T-helper 2 cell treated with Interferon-gamma antibody and Interleukin-4, amounts not matched to agents 100 ng/mL and 5 ng/mL, for 36 hours (primary cell): Measurements from ENCODE around the gene METRN. TPM values are rescaled to one million over a fixed set of nuclear protein-coding genes. Genes with fewer than 3 reads are reported as not detected.
"Not testable (repeated sequence)": the region's sequence is repeated elsewhere in the genome, so short reads cannot be mapped to it uniquely, and the experiment has no call there.

Experiments
- intact Hi-C: fragments of 100-400 bp; cut with micrococcal nuclease; formaldehyde crosslinking; loops from one replicate; pipeline ENCODE4 v1.15.1; 2023
- total RNA-seq: library from RNA; stranded (reverse); gene quantifications from 2 replicates; pipeline ENCODE4 v1.2.3, GENCODE V29; 2022

Gene METRN
- total RNA-seq, 1 donor from 2014 or later, result 10.3 TPM

DNA sequence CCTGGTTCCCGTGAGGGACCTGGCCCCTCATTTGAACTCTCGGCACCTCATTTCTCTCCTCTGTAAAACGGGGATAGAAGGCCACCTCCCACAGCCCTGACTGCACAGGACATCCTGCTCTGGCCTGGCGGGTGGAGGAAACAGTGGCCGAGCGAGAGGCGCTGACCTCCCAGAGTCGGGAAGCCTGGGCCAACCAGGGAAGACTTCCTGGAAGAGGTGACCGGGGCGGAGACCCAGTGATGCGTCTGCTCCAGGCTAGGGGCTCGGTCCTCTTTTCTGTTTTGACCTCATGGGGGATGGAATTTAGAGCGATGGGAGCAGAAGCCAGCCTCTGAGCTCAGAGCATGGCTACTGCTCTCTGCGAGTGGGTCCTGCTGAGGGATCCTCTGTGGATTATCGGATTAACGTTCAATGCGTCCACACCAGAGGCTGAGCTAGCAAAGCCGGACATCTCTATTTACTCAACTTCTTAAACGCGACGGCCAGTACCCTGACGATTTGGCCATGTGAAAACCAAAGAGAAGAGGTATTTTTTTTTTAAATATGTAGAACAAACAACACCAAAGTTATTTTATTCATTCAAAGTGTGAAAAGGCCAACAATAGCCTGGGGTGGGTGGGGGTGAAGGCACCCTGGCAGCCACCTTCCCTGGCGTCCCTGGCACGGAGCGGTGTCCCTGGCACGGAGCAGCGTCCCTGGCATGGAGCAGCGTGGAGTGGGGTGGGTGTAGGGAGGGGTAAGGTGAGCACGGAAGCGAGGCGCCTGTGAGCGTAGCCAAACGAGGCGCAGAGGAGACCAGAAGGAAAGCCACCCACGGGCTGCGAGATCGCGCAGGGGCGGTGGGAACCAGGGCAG, 36.5 kb downstream of the METRN start:
- intact Hi-C loops, result no loop called here

DNA sequence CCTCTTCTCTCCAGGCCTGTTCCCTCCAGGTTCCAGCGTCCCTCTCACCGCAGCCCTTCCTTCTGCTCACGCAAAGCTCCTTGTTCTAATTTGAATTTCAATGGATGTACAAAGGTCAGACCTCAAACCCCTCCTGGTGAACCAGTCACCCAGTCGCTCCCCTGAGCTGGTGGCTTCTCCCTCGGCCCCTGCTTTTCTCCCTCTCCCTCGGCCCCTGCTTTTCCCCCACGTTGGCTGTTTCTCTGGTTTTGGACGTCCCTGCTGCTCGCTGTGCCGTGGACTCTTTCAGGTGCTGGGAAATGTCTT, 37.0 kb downstream of the METRN start:
- intact Hi-C loops, result no loop called here

DNA sequence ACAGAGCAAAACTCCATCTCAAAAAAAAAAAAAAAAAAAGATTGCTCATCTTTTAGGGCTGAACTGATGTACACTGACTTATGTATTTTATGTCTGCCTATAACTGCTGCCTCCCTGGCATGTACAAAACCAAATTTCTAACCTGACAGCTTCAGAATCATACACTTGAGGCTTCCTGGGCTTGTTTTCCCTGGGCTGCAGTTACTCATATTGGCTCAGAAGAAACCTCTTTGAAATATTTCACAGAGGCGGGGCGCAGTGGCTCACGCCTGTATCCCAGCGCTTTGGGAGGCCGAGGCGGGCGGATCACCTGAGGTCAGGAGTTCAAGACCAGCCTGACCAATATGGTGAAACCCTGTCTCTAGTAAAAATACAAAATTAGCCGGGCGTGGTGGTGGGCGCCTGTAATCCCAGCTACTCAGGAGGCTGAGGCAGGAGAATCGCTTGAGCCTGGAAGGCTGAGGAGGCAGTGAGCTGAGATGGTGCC, 39.2 kb downstream of the METRN start:
- intact Hi-C loops, result not testable (repeated sequence)

DNA sequence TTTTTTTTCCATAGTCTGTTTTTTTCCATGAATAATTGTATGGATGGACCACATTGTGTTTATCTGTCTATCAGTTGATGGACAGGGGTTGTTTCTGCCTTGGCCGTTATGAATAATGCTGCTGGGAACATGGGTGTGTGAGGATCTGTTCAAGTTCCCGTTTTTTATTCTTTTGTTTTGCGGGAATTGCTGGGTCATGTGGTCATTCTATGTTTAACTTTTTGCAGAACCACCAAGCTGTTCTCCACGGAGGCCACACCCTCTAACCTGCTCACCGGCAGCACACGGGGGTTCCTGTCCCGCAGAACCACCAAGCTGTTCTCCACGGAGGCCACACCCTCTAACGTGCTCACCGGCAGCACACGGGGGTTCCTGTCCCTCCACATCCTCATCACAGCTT, 39.7 kb downstream of the METRN start:
- intact Hi-C loops, result no loop called here

DNA sequence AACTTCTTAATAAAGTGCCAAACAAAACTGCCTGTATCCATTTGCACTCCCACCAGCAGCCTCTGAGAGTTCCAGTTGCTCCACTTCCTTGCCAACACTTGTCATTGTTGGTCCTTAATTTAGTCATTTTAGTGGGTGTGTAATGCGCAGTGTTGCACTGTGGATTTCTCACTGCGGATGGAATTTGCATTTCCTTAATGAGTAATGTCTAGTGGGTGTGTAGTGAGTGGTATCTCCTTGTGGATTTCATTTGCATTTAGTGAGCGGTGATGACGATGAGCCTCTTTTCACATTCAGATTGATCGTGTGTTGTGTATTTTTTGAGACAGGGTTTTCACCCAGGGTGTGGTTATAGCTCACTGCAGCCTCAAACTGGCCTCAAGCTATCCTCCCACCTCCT, 41.5 kb downstream of the METRN start:
- intact Hi-C loops, result no loop called here

DNA sequence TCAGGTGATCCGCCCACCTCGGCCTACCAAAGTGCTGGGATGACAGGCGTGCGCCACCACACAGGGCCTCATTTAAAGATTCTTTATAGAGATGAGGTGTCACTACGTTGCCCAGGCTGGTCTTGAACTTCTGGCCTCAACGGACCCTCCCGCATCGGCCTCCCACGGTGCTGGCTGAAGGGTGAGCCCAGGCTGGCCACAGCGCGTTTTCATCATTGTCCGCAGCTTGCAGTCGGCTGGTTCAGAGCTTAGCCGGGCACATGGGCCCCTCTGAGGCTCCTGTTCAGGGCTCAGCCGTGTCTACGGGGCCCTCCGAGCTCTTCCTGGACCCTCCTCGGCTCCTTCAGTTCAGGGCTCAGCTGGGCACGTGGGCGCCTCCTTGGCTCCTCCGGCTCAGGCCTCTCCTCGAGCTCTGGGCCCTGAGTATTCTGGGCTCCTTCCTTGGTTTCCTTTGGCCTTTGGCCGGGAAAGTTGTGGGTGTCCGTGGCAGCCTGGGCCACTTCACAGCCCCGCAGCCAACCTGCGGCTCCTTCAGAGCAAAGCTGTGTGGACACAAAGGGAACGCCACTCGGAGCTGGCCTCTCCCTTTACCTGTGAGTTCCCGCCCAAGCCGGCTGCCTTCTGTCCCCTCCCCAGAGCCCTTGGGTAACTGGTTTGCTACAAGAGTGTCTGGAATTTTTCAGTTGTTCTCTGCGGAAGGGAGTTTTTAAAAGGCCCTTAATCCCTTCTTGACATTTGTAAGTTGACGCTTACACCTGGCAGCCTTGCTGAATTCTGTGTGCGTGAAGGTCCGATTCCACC, 44.4 kb downstream of the METRN start:
- intact Hi-C loops, result no loop called here

DNA sequence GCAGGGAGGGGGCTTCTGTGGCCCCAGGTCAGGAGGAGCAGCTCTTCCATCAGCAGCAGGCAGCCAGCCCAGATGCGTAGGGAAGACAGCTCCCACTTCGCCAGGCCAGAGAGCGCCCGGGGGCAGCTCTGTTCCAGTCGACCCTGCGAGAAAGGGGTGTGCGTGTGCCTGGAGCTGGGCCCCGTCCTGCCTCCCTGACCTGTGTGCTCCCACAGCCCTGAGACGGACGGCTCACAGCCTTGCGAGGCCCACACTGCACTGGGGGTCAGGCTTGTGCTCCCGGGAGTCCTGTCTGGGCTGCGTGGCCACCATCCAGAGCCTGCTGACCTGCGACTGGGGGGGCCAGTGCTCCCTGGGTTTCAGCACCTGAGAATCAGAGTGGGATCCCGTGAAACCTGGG, 45.1 kb downstream of the METRN start:
- intact Hi-C loops, result no loop called here

DNA sequence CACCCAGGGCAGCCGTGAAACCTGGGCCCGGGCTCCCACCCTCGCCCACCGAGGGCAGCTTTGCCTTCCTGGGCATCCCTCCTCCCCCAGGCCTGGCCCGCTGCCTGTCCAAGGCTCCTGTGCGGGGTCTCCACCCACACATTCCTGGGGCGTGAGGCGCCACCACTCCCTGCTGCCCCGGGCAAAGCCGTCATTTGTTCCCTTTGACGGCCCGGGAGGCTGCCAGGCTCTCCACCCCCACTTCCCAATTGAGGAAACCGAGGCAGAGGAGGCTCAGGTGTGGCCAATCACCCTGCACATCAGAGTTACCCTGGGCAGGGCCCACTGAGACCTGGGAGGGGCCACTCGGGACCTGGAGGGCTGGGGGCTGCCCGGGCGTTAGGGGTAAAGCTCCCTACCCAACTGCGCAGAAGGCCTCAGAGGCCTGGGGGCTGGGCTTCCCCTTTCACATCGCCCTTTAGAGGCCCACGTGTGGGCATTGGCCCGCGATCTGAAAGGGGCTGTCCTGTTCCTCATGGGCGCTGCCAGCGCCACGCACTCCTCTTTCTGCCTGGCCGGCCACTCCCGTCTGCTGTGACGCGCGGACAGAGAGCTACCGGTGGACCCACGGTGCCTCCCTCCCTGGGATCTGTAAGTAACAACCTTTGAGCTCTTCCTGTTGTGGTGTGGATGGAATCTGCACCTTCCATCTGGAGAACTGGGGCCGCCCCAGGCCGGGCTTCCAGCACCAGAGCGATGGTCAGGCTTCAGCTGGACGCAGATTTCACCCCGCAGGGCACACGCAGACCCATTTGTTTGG, 45.8 kb downstream of the METRN start, which contains the start of gene MSLN:
TSS of gene MSLN (plus strand) at position 190 of the 799 bp plus-strand sequence. CDS start 1,947 bp downstream, outside the sequence.
- intact Hi-C loops, result no loop called here

DNA sequence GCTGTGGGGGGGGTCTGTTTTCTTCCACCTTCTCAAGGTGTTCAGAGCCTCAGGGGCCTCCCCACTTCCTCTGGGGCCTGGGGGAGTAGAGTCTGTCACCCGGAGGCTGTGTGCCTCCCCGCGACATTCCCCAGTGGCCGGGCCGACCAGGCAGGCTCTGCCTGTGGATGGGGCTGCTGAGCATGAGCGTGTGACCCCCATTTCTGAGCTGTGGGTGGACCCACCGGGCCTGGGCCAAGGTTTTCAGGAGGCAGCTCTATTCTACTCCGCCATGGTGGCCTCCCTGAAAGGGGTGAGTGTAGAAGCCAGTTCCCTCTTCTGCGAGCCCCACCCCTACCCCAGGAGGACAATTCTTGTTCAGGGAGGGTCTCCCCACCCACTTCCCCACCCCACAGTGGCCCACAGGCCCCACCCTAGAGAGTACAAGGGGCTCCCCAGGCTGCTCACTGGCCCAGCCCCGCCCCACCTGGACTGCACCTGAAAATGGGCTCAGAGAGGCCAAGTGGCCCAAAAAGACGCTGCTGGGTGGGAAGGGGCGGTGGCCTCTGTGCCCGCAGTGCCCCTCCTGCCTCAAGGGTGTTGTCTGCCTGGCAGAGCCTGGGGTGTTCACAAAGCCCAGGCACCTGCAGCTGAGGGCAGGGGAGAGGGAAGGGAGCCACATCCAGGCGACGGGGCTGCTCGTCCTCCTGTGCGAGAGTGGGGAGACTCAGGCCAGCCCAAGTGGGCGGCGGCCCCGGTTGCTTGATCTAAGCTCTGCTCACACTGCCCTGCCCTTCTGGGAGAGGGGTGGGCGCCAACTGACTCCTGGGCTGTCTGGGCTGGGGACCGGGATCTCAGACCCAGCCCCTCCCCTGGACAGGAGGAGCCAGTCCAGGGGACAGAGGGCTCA, 47.0 kb downstream of the METRN start:
- intact Hi-C loops, result no loop called here

DNA sequence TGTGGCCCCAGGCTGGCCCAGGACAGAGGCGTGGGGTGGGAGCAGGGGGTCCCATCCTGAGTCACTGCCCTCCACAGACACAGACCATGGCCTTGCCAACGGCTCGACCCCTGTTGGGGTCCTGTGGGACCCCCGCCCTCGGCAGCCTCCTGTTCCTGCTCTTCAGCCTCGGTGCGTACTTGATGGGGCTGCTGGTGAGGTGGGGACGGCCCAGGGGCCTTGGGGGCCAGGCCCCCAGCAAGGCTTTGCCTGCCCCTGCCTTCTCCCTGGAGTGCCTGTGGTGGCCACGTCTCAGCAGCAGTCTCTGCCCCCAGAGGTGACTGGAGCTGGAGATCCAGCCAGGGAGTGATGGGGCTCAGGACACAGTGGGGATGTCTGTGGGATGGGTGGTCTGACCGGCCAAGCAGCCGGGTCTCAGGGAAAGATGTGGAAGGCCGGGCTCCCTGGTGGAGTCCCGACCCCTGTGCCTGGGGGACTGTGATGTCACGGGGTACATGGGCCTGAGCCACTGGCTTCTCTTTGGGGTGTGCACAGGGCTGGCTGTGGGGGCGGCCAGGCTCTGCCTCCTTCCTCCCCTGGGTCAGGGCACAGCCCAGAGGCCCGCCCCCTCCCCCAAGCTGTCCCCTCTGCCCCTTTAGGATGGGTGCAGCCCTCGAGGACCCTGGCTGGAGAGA, 47.8 kb downstream of the METRN start:
- intact Hi-C loops, result no loop called here

DNA sequence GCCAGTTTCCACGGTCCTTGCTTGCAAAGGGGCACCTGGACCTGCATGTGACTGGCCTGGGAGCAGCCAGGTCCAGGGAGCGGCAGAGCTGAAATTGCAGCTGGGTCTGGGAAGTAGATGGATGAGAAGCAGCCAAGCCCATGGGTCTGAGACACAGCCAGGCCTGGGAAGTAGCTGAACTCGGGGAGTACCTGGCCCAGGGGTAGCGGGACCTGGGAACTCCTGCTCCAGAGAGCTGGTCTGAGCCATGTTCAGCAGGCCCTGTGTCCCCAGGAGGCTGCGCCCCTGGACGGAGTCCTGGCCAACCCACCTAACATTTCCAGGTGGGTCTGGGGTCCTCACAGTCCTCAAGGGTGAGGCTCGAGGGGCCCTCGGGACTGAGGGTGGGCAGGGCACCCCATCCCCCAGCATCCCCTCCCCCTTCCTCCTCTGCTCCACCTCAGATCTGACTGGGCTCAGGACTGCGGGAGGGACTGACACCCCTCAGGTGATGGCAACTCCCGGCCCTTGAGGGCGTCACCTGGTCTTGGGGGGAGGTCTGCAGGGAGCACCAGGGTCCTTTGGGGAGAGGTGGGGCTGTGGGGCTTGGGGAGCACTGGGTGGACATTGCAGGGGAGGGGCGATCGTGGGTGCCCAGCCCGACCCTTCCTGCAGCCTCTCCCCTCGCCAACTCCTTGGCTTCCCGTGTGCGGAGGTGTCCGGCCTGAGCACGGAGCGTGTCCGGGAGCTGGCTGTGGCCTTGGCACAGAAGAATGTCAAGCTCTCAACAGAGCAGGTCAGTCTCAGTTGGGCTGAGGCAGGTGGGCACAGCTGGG, 48.7 kb downstream of the METRN start:
- intact Hi-C loops, result no loop called here

DNA sequence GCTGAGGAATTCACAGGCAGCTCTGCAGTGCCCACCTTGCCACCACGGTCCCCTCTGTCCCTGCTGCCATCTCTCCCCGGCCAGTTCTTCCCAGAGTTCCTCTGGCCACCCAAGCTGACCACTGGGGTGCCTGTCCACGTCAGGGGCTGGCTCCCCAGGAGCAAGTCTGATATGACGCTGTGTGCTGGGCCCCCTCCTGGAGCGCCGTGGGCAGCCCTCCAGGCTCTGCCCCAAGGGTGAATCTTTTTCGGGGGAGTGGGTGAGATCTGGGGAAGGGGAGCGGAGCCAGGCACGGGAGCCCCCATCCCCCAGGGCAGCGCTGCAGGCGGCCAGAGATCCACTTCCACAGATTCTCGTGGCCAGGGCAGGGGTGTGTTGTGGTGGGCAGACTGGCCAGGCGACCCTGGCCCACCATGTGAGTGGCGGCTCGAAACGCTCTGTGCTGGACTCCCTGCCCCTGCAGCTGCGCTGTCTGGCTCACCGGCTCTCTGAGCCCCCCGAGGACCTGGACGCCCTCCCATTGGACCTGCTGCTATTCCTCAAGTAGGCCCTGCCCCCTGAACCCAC, 49.3 kb downstream of the METRN start:
- intact Hi-C loops, result no loop called here

DNA sequence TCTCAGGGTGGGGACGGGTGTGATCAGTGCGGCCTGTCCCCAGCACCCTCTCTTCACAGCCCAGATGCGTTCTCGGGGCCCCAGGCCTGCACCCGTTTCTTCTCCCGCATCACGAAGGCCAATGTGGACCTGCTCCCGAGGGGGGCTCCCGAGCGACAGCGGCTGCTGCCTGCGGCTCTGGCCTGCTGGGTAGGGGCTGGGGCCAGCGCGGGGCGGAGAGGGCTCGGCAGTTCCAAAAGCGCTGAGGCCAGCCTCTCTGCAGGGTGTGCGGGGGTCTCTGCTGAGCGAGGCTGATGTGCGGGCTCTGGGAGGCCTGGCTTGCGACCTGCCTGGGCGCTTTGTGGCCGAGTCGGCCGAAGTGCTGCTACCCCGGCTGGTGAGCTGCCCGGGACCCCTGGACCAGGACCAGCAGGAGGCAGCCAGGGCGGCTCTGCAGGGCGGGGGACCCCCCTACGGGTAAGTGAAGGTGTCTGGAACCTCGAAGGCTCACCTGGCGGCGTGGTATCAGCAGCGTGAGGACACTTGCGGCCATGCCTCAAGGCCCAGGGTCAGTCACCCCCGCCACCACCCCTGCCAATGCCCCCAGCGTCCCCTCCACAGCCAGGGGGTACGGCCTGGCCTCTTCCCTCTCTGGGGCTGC, 50.0 kb downstream of the METRN start:
- intact Hi-C loops, result no loop called here

DNA sequence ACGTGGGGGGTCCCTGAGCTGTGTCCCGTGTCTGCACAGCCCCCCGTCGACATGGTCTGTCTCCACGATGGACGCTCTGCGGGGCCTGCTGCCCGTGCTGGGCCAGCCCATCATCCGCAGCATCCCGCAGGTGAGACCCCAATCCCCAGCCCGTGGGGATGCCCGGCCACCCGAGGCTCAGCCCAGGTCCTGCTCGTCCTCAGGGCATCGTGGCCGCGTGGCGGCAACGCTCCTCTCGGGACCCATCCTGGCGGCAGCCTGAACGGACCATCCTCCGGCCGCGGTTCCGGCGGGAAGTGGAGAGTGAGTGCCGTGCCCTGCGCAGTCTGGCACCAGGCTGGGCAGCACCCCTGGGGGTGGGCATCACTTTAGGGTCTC, 50.6 kb downstream of the METRN start:
- intact Hi-C loops, result no loop called here

DNA sequence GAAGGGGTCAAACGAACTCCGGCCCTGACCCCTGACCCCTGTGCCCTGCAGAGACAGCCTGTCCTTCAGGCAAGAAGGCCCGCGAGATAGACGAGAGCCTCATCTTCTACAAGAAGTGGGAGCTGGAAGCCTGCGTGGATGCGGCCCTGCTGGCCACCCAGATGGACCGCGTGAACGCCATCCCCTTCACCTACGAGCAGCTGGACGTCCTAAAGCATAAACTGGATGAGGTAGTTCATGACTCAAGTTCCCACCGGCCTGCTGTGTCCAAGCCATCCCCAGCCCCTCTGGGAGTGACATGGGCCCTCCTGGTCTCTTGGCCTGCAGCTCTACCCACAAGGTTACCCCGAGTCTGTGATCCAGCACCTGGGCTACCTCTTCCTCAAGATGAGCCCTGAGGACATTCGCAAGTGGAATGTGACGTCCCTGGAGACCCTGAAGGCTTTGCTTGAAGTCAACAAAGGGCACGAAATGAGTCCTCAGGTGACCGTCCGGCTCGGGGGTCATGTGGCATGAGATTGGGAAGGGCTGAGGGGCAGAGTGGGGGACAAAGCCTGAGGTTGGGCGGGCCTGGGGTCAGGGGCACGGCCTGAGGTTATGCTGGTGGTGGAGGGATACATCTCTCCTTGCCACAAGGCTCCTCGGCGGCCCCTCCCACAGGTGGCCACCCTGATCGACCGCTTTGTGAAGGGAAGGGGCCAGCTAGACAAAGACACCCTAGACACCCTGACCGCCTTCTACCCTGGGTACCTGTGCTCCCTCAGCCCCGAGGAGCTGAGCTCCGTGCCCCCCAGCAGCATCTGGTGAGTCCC, 51.3 kb downstream of the METRN start:
- intact Hi-C loops, result no loop called here

DNA sequence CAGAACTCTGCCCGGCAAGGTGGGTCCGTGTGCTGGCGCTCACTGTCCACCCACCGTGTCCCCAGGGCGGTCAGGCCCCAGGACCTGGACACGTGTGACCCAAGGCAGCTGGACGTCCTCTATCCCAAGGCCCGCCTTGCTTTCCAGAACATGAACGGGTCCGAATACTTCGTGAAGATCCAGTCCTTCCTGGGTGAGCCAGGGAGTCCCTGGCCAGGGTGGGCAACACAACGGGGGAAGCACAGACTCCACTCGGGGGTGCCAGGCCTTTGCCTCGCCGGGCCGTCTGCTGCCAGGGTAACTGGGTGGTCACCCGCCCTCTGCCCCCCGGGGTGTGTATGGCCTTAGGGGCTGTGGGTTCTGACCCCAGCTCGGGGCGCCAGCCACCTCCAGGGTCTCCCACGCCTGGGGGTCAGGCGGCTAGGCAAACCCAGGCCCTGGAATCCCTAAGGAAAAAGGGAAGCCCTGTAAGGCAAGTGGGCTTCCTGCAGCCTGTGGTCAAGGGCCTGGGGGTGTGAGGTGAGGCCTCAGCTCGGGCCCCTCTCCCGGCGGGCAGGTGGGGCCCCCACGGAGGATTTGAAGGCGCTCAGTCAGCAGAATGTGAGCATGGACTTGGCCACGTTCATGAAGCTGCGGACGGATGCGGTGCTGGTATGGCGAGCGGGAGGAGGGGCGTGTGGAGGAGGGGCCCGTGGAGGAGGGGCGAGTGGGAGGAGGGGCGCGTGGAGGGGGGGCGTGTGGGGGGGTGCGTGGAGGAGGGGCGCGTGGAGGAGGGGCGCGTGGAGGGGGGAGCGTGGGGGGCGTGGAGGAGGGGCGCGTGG, 52.1 kb downstream of the METRN start:
- intact Hi-C loops, result no loop called here

DNA sequence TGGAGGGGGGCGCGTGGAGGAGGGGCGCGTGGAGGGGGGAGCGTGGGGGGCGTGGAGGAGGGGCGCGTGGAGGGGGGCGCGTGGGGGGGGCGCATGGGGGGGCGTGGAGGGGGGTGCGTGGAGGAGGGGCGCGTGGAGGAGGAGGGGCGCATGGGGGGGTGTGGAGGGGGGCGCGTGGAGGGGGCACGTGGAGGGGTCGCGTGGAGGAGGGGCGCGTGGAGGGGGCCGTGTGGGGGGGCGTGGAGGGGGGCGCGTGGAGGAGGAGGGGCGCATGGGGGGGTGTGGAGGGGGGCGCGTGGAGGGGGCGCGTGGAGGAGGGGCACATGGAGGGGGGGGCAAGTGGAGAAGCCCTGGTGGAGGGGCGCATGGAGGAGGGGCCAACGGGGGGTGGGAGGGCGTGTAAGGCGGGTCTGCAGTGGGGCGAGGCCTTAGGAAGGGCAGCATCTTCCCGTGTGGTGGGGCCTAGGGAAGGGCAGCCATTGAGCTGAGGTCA, 52.9 kb downstream of the METRN start:
- intact Hi-C loops, result no loop called here
